H9 (cell line): ENCODE data around the gene PLCL1. TPM values are rescaled to one million over a fixed set of nuclear protein-coding genes. Genes with fewer than 3 reads are reported as not detected.

Source experiments
- DNase-seq: peaks from one replicate; pipeline ENCODE4 v3.0.0-alpha.2; 2017
- H2AFZ ChIP-seq: one replicate; pipeline ENCODE4 v1.6.1; 2013; ENCODE audit warnings: mild to moderate bottlenecking, low read length, control low read depth, moderate library complexity
- H2AK5ac ChIP-seq: 2 replicates; pipeline ENCODE4 v1.6.1; 2013; ENCODE audit warnings: low read length, control low read depth, mixed read lengths; ENCODE audit not compliant: insufficient read length
- H2BK120ac ChIP-seq: one replicate; pipeline ENCODE4 v1.6.1; 2013; ENCODE audit warnings: low read depth, mild to moderate bottlenecking, low read length, control low read depth, inconsistent platforms; ENCODE audit not compliant: poor library complexity, severe bottlenecking
- H2BK12ac ChIP-seq: 2 replicates; pipeline ENCODE4 v1.6.1; 2013; ENCODE audit warnings: low read length, control low read depth, mixed read lengths, low read depth; ENCODE audit not compliant: insufficient read length
- H2BK15ac ChIP-seq: 2 replicates; pipeline ENCODE4 v1.6.1; 2013; ENCODE audit warnings: low read depth, low read length, control low read depth
- H2BK20ac ChIP-seq: one replicate; pipeline ENCODE4 v1.6.1; 2013; ENCODE audit warnings: low read depth, mild to moderate bottlenecking, low read length, control low read depth, inconsistent platforms; ENCODE audit not compliant: poor library complexity, severe bottlenecking
- H2BK5ac ChIP-seq: 2 replicates; pipeline ENCODE4 v1.6.1; 2013; ENCODE audit warnings: low read length, control low read depth, mixed read lengths; ENCODE audit not compliant: insufficient read length
- H3K14ac ChIP-seq: 2 replicates; pipeline ENCODE4 v1.6.1; 2013; ENCODE audit warnings: low read length, control low read depth; ENCODE audit not compliant: insufficient read depth
- H3K18ac ChIP-seq: 2 replicates; pipeline ENCODE4 v1.6.1; 2013; ENCODE audit warnings: low read depth, mild to moderate bottlenecking, mixed read lengths, low read length, control low read depth; ENCODE audit not compliant: insufficient read length
- H3K23ac ChIP-seq: 2 replicates; pipeline ENCODE4 v1.6.1; 2013; ENCODE audit warnings: low read length, control low read depth, mixed read lengths, low read depth; ENCODE audit not compliant: insufficient read length
- H3K23me2 ChIP-seq: 2 replicates; pipeline ENCODE4 v1.6.1; 2013; ENCODE audit warnings: low read depth, mild to moderate bottlenecking, mixed read lengths, low read length, control low read depth; ENCODE audit not compliant: insufficient read length, poor library complexity, severe bottlenecking
- H3K27ac ChIP-seq: 2 replicates; pipeline ENCODE4 v1.5.1; 2013; ENCODE audit warnings: low read length, control low read depth, mixed read lengths, low read depth; ENCODE audit not compliant: insufficient read length
- H3K27me3 ChIP-seq: 2 replicates; pipeline ENCODE4 v1.6.1; 2013; ENCODE audit warnings: low read length, control low read depth, inconsistent platforms; ENCODE audit not compliant: insufficient read depth
- H3K4ac ChIP-seq: 2 replicates; pipeline ENCODE4 v1.6.1; 2013; ENCODE audit warnings: low read depth, mild to moderate bottlenecking, control low read depth, inconsistent platforms, low read length, moderate library complexity
- H3K4me1 ChIP-seq: 2 replicates; pipeline ENCODE4 v1.6.1; 2013; ENCODE audit warnings: low read length, control low read depth, inconsistent platforms; ENCODE audit not compliant: insufficient read depth
- H3K4me2 ChIP-seq: 2 replicates; pipeline ENCODE4 v1.6.1; 2013; ENCODE audit warnings: low read length, control low read depth, mixed read lengths; ENCODE audit not compliant: insufficient read length, insufficient read depth
- H3K56ac ChIP-seq: 2 replicates; pipeline ENCODE4 v1.6.1; 2013; ENCODE audit warnings: low read depth, mild to moderate bottlenecking, mixed read lengths, low read length, control low read depth; ENCODE audit not compliant: insufficient read length
- H3K79me1 ChIP-seq: 2 replicates; pipeline ENCODE4 v1.6.1; 2013; ENCODE audit warnings: low read depth, mild to moderate bottlenecking, moderate library complexity, low read length, control low read depth, inconsistent platforms; ENCODE audit not compliant: insufficient read depth, poor library complexity, severe bottlenecking
- H3K79me2 ChIP-seq: 2 replicates; pipeline ENCODE4 v1.6.1; 2013; ENCODE audit warnings: low read length, control low read depth, inconsistent platforms; ENCODE audit not compliant: insufficient read depth
- H3K9ac ChIP-seq: 2 replicates; pipeline ENCODE4 v1.6.1; 2013; ENCODE audit warnings: low read length, control low read depth, mixed read lengths; ENCODE audit not compliant: insufficient read length; ENCODE audit errors: extremely low read depth
- H3K9me3 ChIP-seq: one replicate; pipeline ENCODE4 v1.6.1; 2013; ENCODE audit warnings: low read depth, low read length, inconsistent platforms; ENCODE audit not compliant: control insufficient read depth
- H3T11ph ChIP-seq: one replicate; pipeline ENCODE4 v1.6.1; 2013; ENCODE audit warnings: mild to moderate bottlenecking, low read length, control low read depth, inconsistent platforms
- H4K20me1 ChIP-seq: one replicate; pipeline ENCODE4 v1.6.1; 2013; ENCODE audit not compliant: control insufficient read depth, insufficient read length, insufficient read depth
- H4K5ac ChIP-seq: 2 replicates; pipeline ENCODE4 v1.6.1; 2013; ENCODE audit warnings: low read depth, mild to moderate bottlenecking, mixed read lengths, low read length, control low read depth; ENCODE audit not compliant: insufficient read length
- H4K8ac ChIP-seq: replicated peaks from 2 replicates; pipeline ENCODE4 v1.6.1; 2013; ENCODE audit warnings: low read length, control low read depth, mixed read lengths, low read depth; ENCODE audit not compliant: insufficient read length
- H4K91ac ChIP-seq: 2 replicates; pipeline ENCODE4 v1.6.1; 2013; ENCODE audit warnings: low read depth, mild to moderate bottlenecking, moderate library complexity, mixed read lengths, low read length, control low read depth; ENCODE audit not compliant: insufficient read length
- H3K27ac Mint-ChIP-seq, 3 experiments: 2 replicates in 2 of 3; 3 replicates in 1 of 3; pipeline ENCODE4 v1.8.0; 2020 to 2021; ENCODE audit warnings: mixed read lengths in 3 of 3, mild to moderate bottlenecking in 1 of 3, moderate library complexity in 1 of 3
- H3K27me3 Mint-ChIP-seq: 2 replicates; pipeline ENCODE4 v1.8.0; 2021; ENCODE audit warnings: low read depth, mild to moderate bottlenecking, moderate library complexity, mixed read lengths
- H3K36me3 Mint-ChIP-seq, 3 experiments: 2 replicates in 2 of 3; 3 replicates in 1 of 3; pipeline ENCODE4 v1.8.0; 2020 to 2021; ENCODE audit warnings: low read depth in 3 of 3, mixed read lengths in 3 of 3; ENCODE audit not compliant: insufficient read depth in 1 of 3
- H3K4me1 Mint-ChIP-seq, 2 experiments: 2 replicates each; pipeline ENCODE4 v1.8.0; 2020; ENCODE audit warnings: mixed read lengths in 2 of 2
- H3K4me3 Mint-ChIP-seq, 2 experiments: 2 replicates in 1 of 2; 3 replicates in 1 of 2; pipeline ENCODE4 v1.8.0; 2020 to 2021; ENCODE audit warnings: mild to moderate bottlenecking in 2 of 2, mixed read lengths in 2 of 2, moderate library complexity in 1 of 2
- H3K9me3 Mint-ChIP-seq, 2 experiments: 2 replicates in 1 of 2; 3 replicates in 1 of 2; pipeline ENCODE4 v1.8.0; 2020; ENCODE audit warnings: mild to moderate bottlenecking in 2 of 2, mixed read lengths in 2 of 2, moderate library complexity in 1 of 2
- WGBS: extraction: QIAGEN DNeasy Blood & Tissue Kit; methylation state at CpG from one replicate; pipeline ENCODE4 v1.1.7; 2013; ENCODE audit warnings: missing lambda C conversion rate, low lambda C conversion rate, mixed read lengths; ENCODE audit not compliant: insufficient read length; ENCODE audit errors: extremely low coverage; 5-methylcytosine and 5-hydroxymethylcytosine counted together
- total RNA-seq: library from RNA; stranded (reverse); gene quantifications from 2 replicates; pipeline ENCODE4 v1.2.1, GENCODE V29; 2021
- TF ChIP-seq, protein P1 (sequence below): fragments of 200-600 bp; sonication (generic); conservative IDR thresholded peaks from 3 replicates; pipeline ENCODE4 v1.8.0; 2021; ENCODE audit warnings: antibody characterized with exemption, mild to moderate bottlenecking

The PLCL1 gene
- total RNA-seq, 1 experiment from 2014 or later: 0.04 TPM

DNA sequence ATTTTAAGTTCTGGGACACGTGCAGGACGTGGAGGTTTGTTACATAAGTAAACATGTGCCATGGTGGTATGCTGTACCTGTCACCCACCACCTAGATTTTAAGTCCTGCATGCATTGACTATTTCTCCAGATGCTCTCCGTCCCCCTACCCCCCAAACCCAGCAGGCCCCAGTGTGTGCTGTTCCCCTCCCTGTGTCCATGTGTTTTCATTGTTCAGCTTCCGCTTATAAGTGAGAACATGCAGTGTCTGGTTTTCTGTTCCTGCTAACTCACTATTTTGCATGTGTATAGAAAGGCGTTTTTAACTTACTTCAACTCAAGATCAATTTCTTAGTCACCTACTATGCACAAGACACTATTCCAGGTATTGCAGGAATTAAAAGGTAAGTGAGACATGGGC is 128.0 kb downstream of the PLCL1 start:
- Histone ChIP-seq H3T11ph (no peak overlapping the region), H3K79me1 (no peaks in the 10 kb centered on the region), H2BK5ac (no peak overlapping the region), H2BK15ac (no peak overlapping the region), H3K23ac (no peak overlapping the region), H3K18ac (no peak overlapping the region), H3K79me2 (no peaks in the 10 kb centered on the region), H3K27ac (no peak overlapping the region), H4K5ac (no peak overlapping the region), H3K9ac (no peak overlapping the region), H3K4ac (no peak overlapping the region), H2BK120ac (no peak overlapping the region), H2AK5ac (no peak overlapping the region), H3K4me1 (no peaks in the 10 kb centered on the region), H3K4me2 (no peak overlapping the region), H4K20me1 (no peaks in the 10 kb centered on the region), H3K56ac (no peak overlapping the region), H4K91ac (no peak overlapping the region), H2BK12ac (no peak overlapping the region), H2AFZ (no peak overlapping the region), H3K9me3 (no peaks in the 10 kb centered on the region), H4K8ac (no peak overlapping the region), H2BK20ac (no peak overlapping the region), H3K14ac (no peak overlapping the region), H3K23me2 (no peaks in the 10 kb centered on the region), H3K27me3 (no peaks in the 10 kb centered on the region)
- no peak for DNase-seq
- WGBS: no CpG with 5 or more reads among the region's 5 CpGs
- H3K27me3 Mint-ChIP-seq: no peaks in the 10 kb centered on the region
- H3K4me1 Mint-ChIP-seq: no peaks in the 10 kb centered on the region; a peak in 1 of 4 replicates
- H3K27ac Mint-ChIP-seq: no peak overlapping the region
- TF ChIP-seq, protein P1, sequence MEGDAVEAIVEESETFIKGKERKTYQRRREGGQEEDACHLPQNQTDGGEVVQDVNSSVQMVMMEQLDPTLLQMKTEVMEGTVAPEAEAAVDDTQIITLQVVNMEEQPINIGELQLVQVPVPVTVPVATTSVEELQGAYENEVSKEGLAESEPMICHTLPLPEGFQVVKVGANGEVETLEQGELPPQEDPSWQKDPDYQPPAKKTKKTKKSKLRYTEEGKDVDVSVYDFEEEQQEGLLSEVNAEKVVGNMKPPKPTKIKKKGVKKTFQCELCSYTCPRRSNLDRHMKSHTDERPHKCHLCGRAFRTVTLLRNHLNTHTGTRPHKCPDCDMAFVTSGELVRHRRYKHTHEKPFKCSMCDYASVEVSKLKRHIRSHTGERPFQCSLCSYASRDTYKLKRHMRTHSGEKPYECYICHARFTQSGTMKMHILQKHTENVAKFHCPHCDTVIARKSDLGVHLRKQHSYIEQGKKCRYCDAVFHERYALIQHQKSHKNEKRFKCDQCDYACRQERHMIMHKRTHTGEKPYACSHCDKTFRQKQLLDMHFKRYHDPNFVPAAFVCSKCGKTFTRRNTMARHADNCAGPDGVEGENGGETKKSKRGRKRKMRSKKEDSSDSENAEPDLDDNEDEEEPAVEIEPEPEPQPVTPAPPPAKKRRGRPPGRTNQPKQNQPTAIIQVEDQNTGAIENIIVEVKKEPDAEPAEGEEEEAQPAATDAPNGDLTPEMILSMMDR: no peak
- no peaks in the 10 kb centered on the region for H3K36me3 Mint-ChIP-seq
- H3K9me3 Mint-ChIP-seq: no peaks in the 10 kb centered on the region
- H3K4me3 Mint-ChIP-seq: no peak overlapping the region
